PFSK-1 (cell line): ENCODE data around the gene LDLRAD4.

Source experiments
- FOXP2 ChIP-seq: optimal IDR thresholded peaks from 2 replicates; pipeline ENCODE3; 2011; ENCODE audit warnings: borderline replicate concordance, control low read depth, inconsistent platforms; ENCODE audit not compliant: insufficient read depth; ENCODE audit errors: extremely low read length, extremely low read depth
- POLR2AphosphoS5 ChIP-seq: IDR thresholded peaks from 2 replicates; pipeline ENCODE4 v1.6.1; 2012; ENCODE audit warnings: low read depth, mild to moderate bottlenecking, control low read depth, low read length, moderate library complexity
- REST ChIP-seq, 2 experiments: IDR thresholded peaks; 2 replicates each; pipeline versions ENCODE4 v1.6.1 to v1.8.0; 2011 to 2012; ENCODE audit warnings: low read depth in 2 of 2, low read length in 2 of 2, control low read depth in 1 of 2, inconsistent platforms in 1 of 2, mild to moderate bottlenecking in 1 of 2, moderate library complexity in 1 of 2; ENCODE audit not compliant: insufficient read depth in 1 of 2
- SIN3A ChIP-seq: IDR thresholded peaks from 2 replicates; pipeline ENCODE4 v1.6.1; 2012; ENCODE audit warnings: mild to moderate bottlenecking, low read length, moderate library complexity, borderline replicate concordance; ENCODE audit not compliant: insufficient read depth
- TAF1 ChIP-seq: IDR thresholded peaks from 2 replicates; pipeline ENCODE4 v1.6.1; 2012; ENCODE audit warnings: low read length, control low read depth, borderline replicate concordance; ENCODE audit not compliant: insufficient read depth

The LDLRAD4 gene

GRCh38 chr18:13437796-13438506 is 219.4 kb downstream of the LDLRAD4 start:
- TF ChIP-seq POLR2AphosphoS5, result no peak

GRCh38 chr18:13438507-13439056 is 220.0 kb downstream of the LDLRAD4 start:
- TF ChIP-seq SIN3A, result no peak
- TF ChIP-seq TAF1, result no peak
- no peak for TF ChIP-seq REST (IDR thresholded peaks at IDR 0.05; ENCODE audit: insufficient read depth in 1 of 2, low read depth in 2 of 2, low read length in 2 of 2)
- TF ChIP-seq POLR2AphosphoS5, result no peak

GRCh38 chr18:13439461-13439860 is 220.9 kb downstream of the LDLRAD4 start:
- TF ChIP-seq REST (IDR thresholded peaks at IDR 0.05; ENCODE audit: insufficient read depth in 1 of 2, low read depth in 2 of 2, low read length in 2 of 2), result no peak
- TF ChIP-seq FOXP2, result no peak
- no peak for TF ChIP-seq SIN3A
- TF ChIP-seq TAF1, result no peak
- TF ChIP-seq POLR2AphosphoS5, result no peak

GRCh38 chr18:13440277-13441248 is 222.0 kb downstream of the LDLRAD4 start:
- TF ChIP-seq POLR2AphosphoS5 (no peak), REST (IDR thresholded peaks at IDR 0.05; ENCODE audit: insufficient read depth in 1 of 2, low read depth in 2 of 2, low read length in 2 of 2) (no peak), TAF1 (no peak)

- TF ChIP-seq SIN3A, result no peak
- TF ChIP-seq TAF1, result no peak
- TF ChIP-seq POLR2AphosphoS5, result no peak
- no peak for TF ChIP-seq REST (IDR thresholded peaks at IDR 0.05; ENCODE audit: insufficient read depth in 1 of 2, low read depth in 2 of 2, low read length in 2 of 2)
Observed at GRCh38 chr18:13441736-13442135, 223.2 kb downstream of the LDLRAD4 start.
